DMS53 treated with DMSO at 0.1 percent for 48 hours (cell line): ENCODE measurements around the gene ARG2.
"Not testable (repeated sequence)": the region's sequence is repeated elsewhere in the genome, so short reads cannot be mapped to it uniquely, and the experiment has no call there.

Source experiments
- DNase-seq: peaks from one replicate; lab custom pipeline; 2025; ENCODE audit not compliant: unreplicated experiment; lab: John Stamatoyannopoulos, UW

Gene ARG2

GRCh38 chr14:67584978-67585377, 34.7 kb upstream of the ARG2 start:
- DNase-seq, result no peak

GRCh38 chr14:67586369-67586768, 33.4 kb upstream of the ARG2 start:
- no peak for DNase-seq

DNA sequence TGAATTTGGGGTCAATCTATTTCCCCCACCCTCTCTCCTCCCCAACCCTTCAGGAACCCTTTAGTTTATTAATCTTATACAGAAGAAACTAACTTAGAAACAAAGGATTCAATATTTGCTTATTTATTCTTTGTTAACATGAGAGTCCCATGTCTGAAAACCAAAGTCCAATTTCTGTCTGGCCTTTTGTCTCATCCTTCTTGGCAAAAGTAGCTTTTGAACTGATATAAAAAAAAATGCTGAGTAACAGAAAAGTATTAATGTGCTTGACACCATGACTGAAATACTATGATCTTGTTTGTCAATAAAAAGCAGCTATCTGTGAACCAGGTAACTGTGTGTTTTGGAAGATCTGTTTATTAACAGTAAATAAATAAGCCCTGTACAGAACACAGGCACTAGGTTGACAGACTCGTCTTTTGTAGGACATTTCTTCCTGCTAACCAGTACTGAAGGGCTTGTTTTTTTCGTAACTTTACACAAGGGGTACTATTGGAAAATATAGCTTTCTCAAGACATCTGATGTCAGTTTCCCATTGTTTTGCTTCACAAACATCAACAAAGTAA, 30.4 kb upstream of the ARG2 start:
- DNase-seq, result no peak

- DNase-seq, result not testable (repeated sequence)
Measured at GRCh38 chr14:67593650-67594049, 26.1 kb upstream of the ARG2 start.

DNA sequence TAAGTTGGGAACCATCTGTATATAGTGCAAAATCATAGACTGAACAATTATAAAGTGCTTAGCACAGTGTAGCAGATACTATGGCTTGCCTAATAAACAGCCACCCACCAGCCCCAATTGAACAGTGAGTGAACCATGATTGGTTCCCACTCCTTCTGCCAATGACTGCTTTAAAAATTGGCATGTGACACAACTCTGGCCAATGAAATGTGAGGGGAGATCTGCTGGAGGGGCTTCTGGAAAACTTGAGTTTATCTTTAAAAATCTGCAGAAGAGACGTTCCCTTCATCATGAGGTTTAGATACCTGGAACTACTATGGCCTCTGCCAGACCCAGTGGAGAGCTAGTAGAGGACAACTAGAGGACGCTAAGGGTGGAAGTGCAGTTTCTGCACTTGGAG, 24.3 kb upstream of the ARG2 start:
- DNase-seq, result no peak

DNA sequence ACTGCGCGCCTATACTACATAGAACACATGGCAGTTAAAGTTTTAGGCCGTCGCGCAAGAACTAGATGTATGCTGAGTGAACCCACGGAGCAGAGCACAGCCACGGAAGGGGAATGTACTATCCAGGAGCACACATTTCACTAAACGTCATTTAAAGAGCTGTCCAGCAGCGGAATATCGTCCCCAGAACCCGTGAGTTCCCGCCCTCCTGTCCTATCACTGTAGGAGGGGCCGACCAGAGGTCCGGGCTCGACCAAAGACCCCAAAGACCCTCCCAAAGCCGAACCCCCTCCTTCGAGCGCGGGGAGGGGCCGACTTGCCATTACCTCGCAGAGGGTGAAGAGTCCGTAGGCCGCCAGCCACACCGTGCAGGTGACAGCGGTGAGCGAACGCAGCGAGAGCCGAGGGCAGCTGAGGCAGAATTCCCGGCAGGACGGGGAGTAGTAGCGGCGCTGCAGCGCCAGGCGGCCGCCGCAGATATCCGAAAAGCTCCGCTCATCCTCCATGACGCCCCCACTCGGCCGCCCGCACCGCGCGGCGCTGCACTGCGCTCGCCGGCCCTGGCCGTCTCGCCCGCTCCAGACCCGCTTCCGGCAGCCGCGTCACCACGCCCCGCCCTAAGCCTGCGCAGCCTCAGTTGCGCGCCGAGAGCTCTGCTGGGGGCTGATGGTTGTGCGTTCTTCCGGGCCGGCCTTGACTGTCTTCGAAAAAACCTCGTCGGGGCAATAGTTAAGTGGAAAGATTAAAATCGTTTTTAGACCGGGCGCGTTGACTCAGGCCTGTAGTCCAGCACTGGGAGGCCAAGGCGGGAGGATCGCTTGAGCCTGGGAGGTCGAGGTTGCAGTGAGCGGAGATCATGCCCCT, 19.8 kb upstream of the ARG2 start, which contains the start of gene PIGH:
TSS of gene PIGH (minus strand) at position 571 of the 864 bp plus-strand sequence. CDS start at position 506, 65 bp downstream.
- DNase-seq, result peak; percentile 25

GRCh38 chr14:67600562-67600974, 19.2 kb upstream of the ARG2 start:
- DNase-seq, result not testable (repeated sequence)

DNA sequence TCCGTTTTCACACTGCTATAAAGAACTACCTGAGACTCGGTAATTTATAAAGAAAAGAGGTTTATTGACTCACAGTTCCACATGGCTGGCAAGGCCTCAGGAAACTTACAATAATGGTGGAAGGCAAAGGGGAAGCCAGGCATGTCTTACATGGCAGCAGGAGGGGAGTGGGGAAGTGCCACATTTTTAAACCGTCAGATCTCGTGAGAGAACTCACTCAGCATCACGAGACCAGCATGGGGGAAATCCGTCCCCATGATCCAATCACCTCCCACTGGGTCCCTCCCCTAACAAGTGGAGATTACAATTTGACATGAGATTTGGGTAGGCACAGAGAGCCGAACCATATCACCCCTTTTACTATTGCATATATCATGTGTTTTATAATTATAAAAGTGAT, 17.6 kb upstream of the ARG2 start:
- DNase-seq, result no peak

- no peak for DNase-seq
Measured at GRCh38 chr14:67602995-67603545, 16.6 kb upstream of the ARG2 start.

- DNase-seq, result no peak
Measured at GRCh38 chr14:67607646-67608045, 12.1 kb upstream of the ARG2 start.

DNA sequence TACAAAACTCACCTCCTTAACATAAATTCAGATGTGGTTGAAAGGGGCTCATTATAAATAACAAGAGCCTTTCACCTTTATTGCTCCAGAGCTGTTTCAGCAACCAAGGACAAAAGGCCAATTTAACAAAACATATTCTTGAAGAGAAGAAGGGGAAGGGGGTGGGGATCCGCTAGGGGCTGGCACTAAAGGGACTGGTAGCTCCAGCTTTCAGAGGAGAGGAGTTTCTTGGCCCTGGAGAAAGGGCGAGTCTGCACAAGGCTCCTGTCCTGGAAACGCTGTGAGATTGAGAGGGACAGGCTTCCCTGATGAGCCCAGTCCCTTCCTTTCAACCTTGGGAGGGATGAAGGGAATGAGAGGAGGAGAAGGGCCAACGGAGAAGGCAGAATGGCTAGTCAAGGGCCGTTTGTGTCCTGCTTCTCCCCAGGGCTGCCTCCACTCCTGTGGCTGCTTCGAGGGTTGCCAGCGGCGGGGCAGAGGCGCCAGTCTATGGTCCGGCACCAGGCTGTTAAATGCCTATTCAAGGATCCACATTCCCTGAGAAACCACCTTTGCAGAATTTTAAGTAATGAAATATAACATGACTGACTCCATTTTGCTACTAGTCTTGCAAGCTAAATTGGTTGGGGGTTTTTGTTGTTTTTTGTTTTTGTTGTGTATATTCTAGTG, 9.9 kb upstream of the ARG2 start:
- DNase-seq, result no peak

DNA sequence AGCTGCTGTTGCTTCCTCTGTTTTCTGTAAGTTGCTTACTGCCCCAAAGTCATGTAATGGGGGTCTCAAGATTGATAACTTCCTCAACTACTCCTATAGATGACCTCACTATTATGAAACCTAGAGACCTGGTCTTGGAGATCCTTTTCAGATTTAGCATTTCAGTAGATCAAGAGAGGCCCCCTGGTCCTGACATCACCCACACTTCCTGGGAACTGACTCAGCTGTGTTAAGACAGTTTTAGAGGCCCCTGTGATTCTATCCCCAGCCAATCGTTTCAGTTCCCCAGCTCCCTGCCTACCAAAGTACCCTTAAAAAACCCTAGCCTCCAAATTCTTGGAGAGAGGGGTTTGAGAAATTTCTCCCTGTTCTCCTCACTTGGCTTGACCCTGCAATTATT, 9.2 kb upstream of the ARG2 start:
- no peak for DNase-seq

DNA sequence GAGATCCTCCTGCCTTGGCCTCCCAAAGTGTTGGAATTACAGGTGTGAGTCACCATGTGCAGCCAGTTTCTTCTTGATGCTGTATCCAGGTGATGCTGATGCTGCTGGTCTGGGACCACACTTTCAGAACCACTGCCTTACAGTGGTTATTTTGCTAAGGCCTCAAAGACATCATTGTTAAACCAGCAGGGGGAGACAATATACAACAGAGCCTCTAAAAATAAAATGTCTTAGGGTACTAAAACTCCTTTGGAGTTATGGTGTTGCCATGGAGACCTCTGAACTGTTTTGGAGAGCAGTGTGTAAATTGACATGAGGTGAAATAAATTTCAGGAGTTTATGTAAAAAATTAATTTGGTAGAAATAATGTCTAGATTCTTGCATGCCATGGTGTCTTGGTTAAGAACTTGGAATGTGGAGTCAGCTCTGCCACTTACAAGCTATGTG, 1.1 kb upstream of the ARG2 start:
- peak; percentile 43 for DNase-seq

DNA sequence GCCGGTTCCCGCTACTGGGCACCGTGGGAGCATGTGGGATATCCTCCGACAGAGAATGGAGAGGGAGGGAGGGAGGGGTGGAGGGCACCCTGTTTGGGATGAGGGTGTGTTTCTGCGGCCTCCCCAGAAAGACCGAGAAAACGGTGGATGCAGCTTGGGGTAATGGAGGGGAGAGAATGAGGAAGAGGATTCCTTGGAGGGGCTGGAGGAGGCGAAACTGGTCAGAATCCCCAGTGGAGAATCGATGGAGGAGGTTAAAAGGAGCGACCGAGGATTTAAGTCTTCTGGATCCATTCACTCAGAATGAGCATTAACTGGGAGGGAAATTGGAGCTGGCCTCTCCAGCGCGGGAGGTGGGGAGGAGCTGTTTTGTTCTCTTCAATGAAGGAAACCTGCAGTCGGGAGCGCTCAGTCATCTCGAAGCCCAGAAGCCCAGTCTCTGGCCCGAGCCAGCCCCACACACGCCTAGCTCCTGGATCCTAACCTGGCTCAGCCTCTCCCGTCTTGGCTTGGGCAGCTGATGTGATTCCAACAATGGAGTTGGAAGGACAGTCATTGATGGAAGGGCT, 581 bp downstream of the ARG2 start:
- DNase-seq, result no peak

GRCh38 chr14:67622675-67623074, 3.0 kb downstream of the ARG2 start:
- DNase-seq, result peak; percentile 71

DNA sequence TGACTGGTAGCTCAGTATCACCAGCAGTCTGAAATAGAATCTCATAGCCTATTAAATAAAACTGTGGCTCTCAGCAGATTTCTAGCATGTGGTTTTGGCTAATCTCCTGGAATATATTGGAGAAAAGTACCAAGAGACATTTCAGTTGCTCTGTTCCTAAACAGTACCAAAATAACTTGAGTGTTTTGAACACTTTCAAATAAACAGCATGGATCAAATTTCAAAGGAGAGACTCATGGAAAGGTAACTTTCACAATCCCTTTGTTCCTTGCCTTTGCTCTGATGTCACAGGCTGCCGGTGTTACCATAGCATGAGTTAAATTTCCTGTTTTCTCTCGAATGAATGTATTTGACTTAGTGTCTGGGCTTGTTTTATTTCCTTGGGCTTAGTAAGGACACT, 3.4 kb downstream of the ARG2 start:
- peak; percentile 65 for DNase-seq

GRCh38 chr14:67626131-67626530, 6.4 kb downstream of the ARG2 start:
- DNase-seq, result not testable (repeated sequence)

- no peak for DNase-seq
Measured at GRCh38 chr14:67627519-67627918, 7.8 kb downstream of the ARG2 start.

- no peak for DNase-seq
Measured at GRCh38 chr14:67630186-67630585, 10.5 kb downstream of the ARG2 start.

DNA sequence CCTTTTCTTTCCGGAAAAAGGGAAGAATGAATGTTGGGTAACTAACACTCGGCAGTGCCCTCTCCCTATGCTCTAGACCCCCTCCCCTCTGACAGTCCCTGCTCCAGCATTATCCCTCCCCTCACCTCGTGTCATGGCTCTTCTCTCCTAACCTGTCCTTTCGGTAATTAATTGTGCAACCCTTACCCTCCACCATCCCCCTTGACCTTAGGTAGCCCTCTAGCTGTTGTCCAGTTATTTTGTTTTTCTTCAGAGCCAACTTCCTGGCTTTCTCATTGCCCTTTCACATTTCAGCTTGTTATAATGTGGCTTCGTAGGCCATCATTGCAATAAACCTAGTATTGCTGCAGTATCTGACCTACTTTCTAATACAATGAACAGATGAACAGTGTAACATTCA, 11.2 kb downstream of the ARG2 start:
- no peak for DNase-seq

- DNase-seq, result no peak
Measured at GRCh38 chr14:67633451-67634147, 13.9 kb downstream of the ARG2 start.
